ENCODE measurements around the gene S100A8. TPM values are rescaled to one million over a fixed set of nuclear protein-coding genes. Genes with fewer than 3 reads are reported as not detected.
"Not testable (repeated sequence)": the region's sequence is repeated elsewhere in the genome, so short reads cannot be mapped to it uniquely, and the experiment has no call there.

S100A8 gene
- total RNA-seq, 3 donors from 2014 or later (not counting 1 experiment from before 2014, with no cell fraction given): 1.8 to 220 (median 75.8) TPM

DNA sequence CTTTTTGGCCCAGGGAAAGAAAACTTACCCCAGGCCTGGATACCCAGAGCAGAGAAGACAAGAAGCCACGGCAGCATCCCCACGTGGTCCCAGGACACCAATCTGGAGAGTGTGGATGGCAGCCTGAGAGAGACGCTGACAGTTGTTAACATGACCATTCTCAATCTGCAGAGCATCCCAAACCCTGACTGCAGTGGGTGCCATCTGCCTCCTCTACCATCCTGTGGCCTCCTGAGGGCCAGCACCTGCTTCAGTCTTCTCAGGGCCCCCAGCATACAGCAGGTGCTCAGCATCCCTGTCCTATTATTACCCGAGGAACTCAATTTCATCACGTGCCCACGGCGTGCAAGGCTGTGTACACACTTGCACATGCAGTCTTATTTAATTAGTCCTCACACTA, 43.0 kb downstream of the S100A8 start:
- Histone ChIP-seq H3K27ac (ENCODE audit: low read length) (no peak overlapping the region), H3K9me3 (ENCODE audit: control insufficient read depth, insufficient read depth, low read length) (no peaks in the 10 kb centered on the region), H3K36me3 (ENCODE audit: control insufficient read depth, insufficient read depth, low read length) (no peaks in the 10 kb centered on the region), H3K27me3 (ENCODE audit: control insufficient read depth, insufficient read depth, low read length) (peaks cover 7% of the 10 kb centered on the region), H3K4me1 (ENCODE audit: control insufficient read depth, insufficient read depth, low read length) (peaks cover 22% of the 10 kb centered on the region), H3K4me3 (ENCODE audit: low read length) (no peak overlapping the region)
- Mint-ChIP-seq H3K27ac (no peak overlapping the region), H3K27me3 (ENCODE audit: low read depth in 2 of 2) (peaks cover 41 to 53% of the 10 kb centered on the region in 2 donors), H3K9me3 (no peaks in the 10 kb centered on the region), H3K4me3 (no peak overlapping the region), H3K4me1 (peaks cover 17 to 20% of the 10 kb centered on the region in 2 donors), H3K36me3 (no peaks in the 10 kb centered on the region)
- TF ChIP-seq CTCF (IDR thresholded peaks at IDR 0.05): no peak
- intact Hi-C loops (cut with micrococcal nuclease): no loop called here
- no peak for DNase-seq
- WGBS (ENCODE audit: insufficient coverage): 74% methylated on average over 7 of the region's 7 CpGs
- ATAC-seq: no peak

GRCh38 chr1:153347049-153347448, 43.8 kb downstream of the S100A8 start:
- Mint-ChIP-seq H3K4me1 (peaks cover 17 to 20% of the 10 kb centered on the region in 2 donors), H3K27me3 (ENCODE audit: low read depth in 2 of 2) (peaks cover 49 to 53% of the 10 kb centered on the region in 2 donors)
- H3K9me3 Mint-ChIP-seq; H3K36me3 ChIP-seq (ENCODE audit: control insufficient read depth, insufficient read depth, low read length); H3K27ac Mint-ChIP-seq; H3K27me3 ChIP-seq (ENCODE audit: control insufficient read depth, insufficient read depth, low read length); H3K4me3 Mint-ChIP-seq; H3K36me3 Mint-ChIP-seq; ATAC-seq; H3K27ac ChIP-seq (ENCODE audit: low read length); intact Hi-C loops (cut with micrococcal nuclease); H3K9me3 ChIP-seq (ENCODE audit: control insufficient read depth, insufficient read depth, low read length); H3K4me3 ChIP-seq (ENCODE audit: low read length); DNase-seq: not testable (repeated sequence)
- 83% methylated on average over 14 of the region's 14 CpGs for WGBS (ENCODE audit: insufficient coverage)
- peaks cover 22% of the 10 kb centered on the region for H3K4me1 ChIP-seq (ENCODE audit: control insufficient read depth, insufficient read depth, low read length)

- Histone ChIP-seq H3K4me1 (ENCODE audit: control insufficient read depth, insufficient read depth, low read length) (peaks cover 22% of the 10 kb centered on the region), H3K4me3 (ENCODE audit: low read length) (no peak overlapping the region), H3K27ac (ENCODE audit: low read length) (no peak overlapping the region), H3K27me3 (ENCODE audit: control insufficient read depth, insufficient read depth, low read length) (peaks cover 7% of the 10 kb centered on the region), H3K9me3 (ENCODE audit: control insufficient read depth, insufficient read depth, low read length) (no peaks in the 10 kb centered on the region), H3K36me3 (ENCODE audit: control insufficient read depth, insufficient read depth, low read length) (no peaks in the 10 kb centered on the region)
- 7% methylated on average over 5 of the region's 6 CpGs for WGBS (ENCODE audit: insufficient coverage)
- H3K4me1 Mint-ChIP-seq: peaks cover 17 to 20% of the 10 kb centered on the region in 2 donors
- peaks cover 50 to 53% of the 10 kb centered on the region in 2 donors for H3K27me3 Mint-ChIP-seq (ENCODE audit: low read depth in 2 of 2)
- H3K27ac Mint-ChIP-seq: no peak overlapping the region
- ATAC-seq (no peak), DNase-seq (no peak)
- no peak overlapping the region for H3K4me3 Mint-ChIP-seq
- H3K9me3 Mint-ChIP-seq: no peaks in the 10 kb centered on the region
- intact Hi-C loops (cut with micrococcal nuclease): no loop called here
- TF ChIP-seq CTCF (IDR thresholded peaks at IDR 0.05): no peak
- H3K36me3 Mint-ChIP-seq: no peaks in the 10 kb centered on the region
Observed at GRCh38 chr1:153346077-153346723, 44.7 kb downstream of the S100A8 start.

DNA sequence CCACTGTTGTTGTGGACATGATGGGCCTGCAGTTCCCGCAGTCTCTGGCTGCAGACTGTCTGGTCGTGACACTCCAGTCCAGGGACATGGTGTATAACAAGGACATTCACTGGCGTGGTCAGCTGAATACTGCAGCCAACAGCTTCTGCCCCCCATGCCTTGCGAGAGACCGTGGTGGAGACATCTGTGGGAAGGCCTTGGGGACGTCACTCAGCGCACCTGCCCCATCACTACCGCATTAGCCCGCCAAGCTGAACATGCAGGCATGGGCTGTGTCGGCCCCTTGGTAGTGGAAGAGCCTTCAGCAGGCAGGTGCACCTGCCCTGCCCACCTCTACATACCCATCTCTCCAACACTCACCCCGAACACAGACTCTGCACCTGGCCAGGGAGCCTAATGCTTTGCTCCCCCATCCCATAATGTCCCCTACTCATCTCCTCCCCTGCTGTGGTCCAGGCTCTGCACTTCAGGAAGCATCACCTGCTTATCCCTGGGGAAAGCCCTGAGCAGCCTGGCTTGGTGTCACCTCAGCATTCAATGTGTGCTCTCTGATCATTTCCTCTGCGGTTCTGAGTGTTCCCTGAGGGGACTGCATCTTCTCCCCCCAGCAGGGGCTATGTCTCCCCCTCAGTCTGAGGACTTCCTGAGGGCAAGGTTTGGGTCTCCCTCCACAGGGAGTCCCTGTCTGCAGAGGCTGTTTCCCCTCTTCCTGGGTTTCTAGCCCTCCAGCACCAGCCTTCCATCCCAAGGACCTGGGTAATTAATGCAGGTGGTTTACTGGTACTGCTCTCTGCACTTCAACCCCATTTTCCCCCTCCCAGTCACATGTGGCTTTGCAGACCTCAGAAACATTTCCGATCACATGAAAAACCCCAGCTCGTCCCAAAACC, 45.4 kb downstream of the S100A8 start:
- Mint-ChIP-seq H3K4me3 (no peak overlapping the region), H3K27me3 (ENCODE audit: low read depth in 2 of 2) (peaks cover 53 to 54% of the 10 kb centered on the region in 2 donors), H3K9me3 (no peaks in the 10 kb centered on the region), H3K36me3 (no peaks in the 10 kb centered on the region), H3K27ac (no peak overlapping the region), H3K4me1 (peaks cover 17 to 20% of the 10 kb centered on the region in 2 donors)
- no peak overlapping the region for H3K4me3 ChIP-seq (ENCODE audit: low read length)
- no peaks in the 10 kb centered on the region for H3K9me3 ChIP-seq (ENCODE audit: control insufficient read depth, insufficient read depth, low read length)
- 68% methylated on average over 14 of the region's 14 CpGs for WGBS (ENCODE audit: insufficient coverage)
- intact Hi-C loops (cut with micrococcal nuclease): no loop called here
- ATAC-seq (peak in 1 of 3 donors; percentile 30), DNase-seq (peak in 1 of 2 donors; percentile 46)
- H3K27ac ChIP-seq (ENCODE audit: low read length): no peak overlapping the region
- TF ChIP-seq CTCF (IDR thresholded peaks at IDR 0.05): no peak
- peaks cover 22% of the 10 kb centered on the region for H3K4me1 ChIP-seq (ENCODE audit: control insufficient read depth, insufficient read depth, low read length)
- no peaks in the 10 kb centered on the region for H3K36me3 ChIP-seq (ENCODE audit: control insufficient read depth, insufficient read depth, low read length)
- peaks cover 5% of the 10 kb centered on the region for H3K27me3 ChIP-seq (ENCODE audit: control insufficient read depth, insufficient read depth, low read length)
